Parathyroid adenoma (tissue), 2 donors: ENCODE results near the gene MS4A12.

Experiments
- H2AFZ ChIP-seq: fragments of 300-600 bp; sonication (generic); one replicate; pipeline ENCODE4 v1.7.0; 2017; ENCODE audit warnings: antibody characterized with exemption, mild to moderate bottlenecking
- H3K27ac ChIP-seq: fragments of 300-600 bp; sonication (generic); one replicate; pipeline ENCODE4 v1.7.0; 2017
- H3K27me3 ChIP-seq: fragments of 300-600 bp; sonication (generic); one replicate; pipeline ENCODE4 v1.7.0; 2017; ENCODE audit warnings: low read length; ENCODE audit not compliant: control insufficient read depth, insufficient read depth
- H3K36me3 ChIP-seq: fragments of 300-600 bp; sonication (generic); one replicate; pipeline ENCODE4 v1.7.0; 2017; ENCODE audit warnings: low read length; ENCODE audit not compliant: control insufficient read depth, insufficient read depth
- H3K4me1 ChIP-seq: fragments of 300-600 bp; sonication (generic); one replicate; pipeline ENCODE4 v1.7.0; 2017; ENCODE audit warnings: control low read depth
- H3K4me2 ChIP-seq: fragments of 300-600 bp; sonication (generic); one replicate; pipeline ENCODE4 v1.7.0; 2017; ENCODE audit warnings: low read length
- H3K4me3 ChIP-seq: fragments of 300-600 bp; sonication (generic); one replicate; pipeline ENCODE4 v1.7.0; 2017; ENCODE audit warnings: low read depth, low read length
- H3K79me2 ChIP-seq: fragments of 300-600 bp; sonication (generic); one replicate; pipeline ENCODE4 v1.7.0; 2017; ENCODE audit warnings: control low read depth
- H3K9ac ChIP-seq: fragments of 300-600 bp; sonication (generic); one replicate; pipeline ENCODE4 v1.7.0; 2017; ENCODE audit warnings: mild to moderate bottlenecking
- H3K9me3 ChIP-seq: fragments of 300-600 bp; sonication (generic); one replicate; pipeline ENCODE4 v1.7.0; 2017; ENCODE audit warnings: low read length; ENCODE audit not compliant: control insufficient read depth
- CTCF ChIP-seq: fragments of 300-600 bp; sonication (generic); IDR thresholded peaks from one replicate; pipeline ENCODE4 v1.7.0; 2017; ENCODE audit warnings: antibody characterized with exemption, mild to moderate bottlenecking
- donor health status: primary hyperparathyroidism.

Gene MS4A12

GRCh38 chr11:60511393-60511792 is 18.8 kb downstream of the MS4A12 start:
- no peaks in the 10 kb centered on the region for H3K27me3 ChIP-seq
- TF ChIP-seq CTCF: no peak
- H3K9me3 ChIP-seq: no peaks in the 10 kb centered on the region
- no peaks in the 10 kb centered on the region for H3K79me2 ChIP-seq
- H3K4me1 ChIP-seq: no peaks in the 10 kb centered on the region
- H2AFZ ChIP-seq: no peak overlapping the region
- H3K27ac ChIP-seq: no peak overlapping the region
- no peak overlapping the region for H3K9ac ChIP-seq
- H3K36me3 ChIP-seq: no peaks in the 10 kb centered on the region
- H3K4me3 ChIP-seq: no peak overlapping the region
- no peak overlapping the region for H3K4me2 ChIP-seq

GRCh38 chr11:60512651-60513225 is 20.2 kb downstream of the MS4A12 start:
- H3K4me1 ChIP-seq: no peaks in the 10 kb centered on the region
- no peak for TF ChIP-seq CTCF
- no peaks in the 10 kb centered on the region for H3K79me2 ChIP-seq
- H3K4me2 ChIP-seq: no peak overlapping the region
- H2AFZ ChIP-seq: no peak overlapping the region
- no peaks in the 10 kb centered on the region for H3K36me3 ChIP-seq
- H3K9me3 ChIP-seq: no peaks in the 10 kb centered on the region
- no peak overlapping the region for H3K9ac ChIP-seq
- H3K4me3 ChIP-seq: no peak overlapping the region
- no peaks in the 10 kb centered on the region for H3K27me3 ChIP-seq
- no peak overlapping the region for H3K27ac ChIP-seq

- no peak overlapping the region for H3K4me3 ChIP-seq
- no peak overlapping the region for H3K27ac ChIP-seq
- H3K9me3 ChIP-seq: no peaks in the 10 kb centered on the region
- no peak overlapping the region for H3K4me2 ChIP-seq
- H3K9ac ChIP-seq: no peak overlapping the region
- H3K27me3 ChIP-seq: no peaks in the 10 kb centered on the region
- no peaks in the 10 kb centered on the region for H3K36me3 ChIP-seq
- H3K4me1 ChIP-seq: no peaks in the 10 kb centered on the region
- H3K79me2 ChIP-seq: no peaks in the 10 kb centered on the region
- no peak overlapping the region for H2AFZ ChIP-seq
- no peak for TF ChIP-seq CTCF
Measured at GRCh38 chr11:60513496-60514460, 21.2 kb downstream of the MS4A12 start.

GRCh38 chr11:60515144-60515855 is 22.7 kb downstream of the MS4A12 start, which contains the start of gene MS4A13:
Gene MS4A13 (plus strand): TSS chr11:60515392. CDS start chr11:60518084, 2,692 bp downstream.
- H3K36me3 ChIP-seq: no peaks in the 10 kb centered on the region
- no peaks in the 10 kb centered on the region for H3K79me2 ChIP-seq
- H3K27ac ChIP-seq: no peak within 1 kb of the TSS
- H3K4me1 ChIP-seq: no peaks in the 10 kb centered on the region
- H3K9me3 ChIP-seq: no peaks in the 10 kb centered on the region
- H2AFZ ChIP-seq: no peak within 1 kb of the TSS
- H3K27me3 ChIP-seq: no peaks in the 10 kb centered on the region
- no peak within 1 kb of the TSS for H3K4me3 ChIP-seq
- H3K4me2 ChIP-seq: no peak within 1 kb of the TSS
- TF ChIP-seq CTCF: no peak
- no peak within 1 kb of the TSS for H3K9ac ChIP-seq
